Measurements from ENCODE around the gene SLC24A4. TPM values are rescaled to one million over a fixed set of nuclear protein-coding genes. Genes with fewer than 3 reads are reported as not detected.

SLC24A4 gene, protein sequence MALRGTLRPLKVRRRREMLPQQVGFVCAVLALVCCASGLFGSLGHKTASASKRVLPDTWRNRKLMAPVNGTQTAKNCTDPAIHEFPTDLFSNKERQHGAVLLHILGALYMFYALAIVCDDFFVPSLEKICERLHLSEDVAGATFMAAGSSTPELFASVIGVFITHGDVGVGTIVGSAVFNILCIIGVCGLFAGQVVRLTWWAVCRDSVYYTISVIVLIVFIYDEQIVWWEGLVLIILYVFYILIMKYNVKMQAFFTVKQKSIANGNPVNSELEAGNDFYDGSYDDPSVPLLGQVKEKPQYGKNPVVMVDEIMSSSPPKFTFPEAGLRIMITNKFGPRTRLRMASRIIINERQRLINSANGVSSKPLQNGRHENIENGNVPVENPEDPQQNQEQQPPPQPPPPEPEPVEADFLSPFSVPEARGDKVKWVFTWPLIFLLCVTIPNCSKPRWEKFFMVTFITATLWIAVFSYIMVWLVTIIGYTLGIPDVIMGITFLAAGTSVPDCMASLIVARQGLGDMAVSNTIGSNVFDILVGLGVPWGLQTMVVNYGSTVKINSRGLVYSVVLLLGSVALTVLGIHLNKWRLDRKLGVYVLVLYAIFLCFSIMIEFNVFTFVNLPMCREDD
- total RNA-seq (2012; rRNA removed) (under 0.01 TPM in 1 of 2 replicates, not detected in the other), polyA plus RNA-seq (2012; rRNA removed) (not detected in 2 replicates), Bru-seq, nascent RNA (percentile 2 among the genes with signal in this experiment), BruChase-seq, experiment 1, labeled RNA remaining after a 6-hour chase (percentile 1 among the genes with signal in this experiment), BruChase-seq, experiment 2, labeled RNA remaining after a 2-hour chase (percentile 2 among the genes with signal in this experiment)
- polyA plus RNA-seq (2012; cell fraction: cytosol; rRNA removed): 0.01 TPM in 1 of 2 replicates, not detected in the other
- not detected in 2 replicates for polyA plus RNA-seq (2012; cell fraction: nucleus; rRNA removed; ENCODE audit: low replicate concordance)
- long read RNA-seq: 0 reads

DNA sequence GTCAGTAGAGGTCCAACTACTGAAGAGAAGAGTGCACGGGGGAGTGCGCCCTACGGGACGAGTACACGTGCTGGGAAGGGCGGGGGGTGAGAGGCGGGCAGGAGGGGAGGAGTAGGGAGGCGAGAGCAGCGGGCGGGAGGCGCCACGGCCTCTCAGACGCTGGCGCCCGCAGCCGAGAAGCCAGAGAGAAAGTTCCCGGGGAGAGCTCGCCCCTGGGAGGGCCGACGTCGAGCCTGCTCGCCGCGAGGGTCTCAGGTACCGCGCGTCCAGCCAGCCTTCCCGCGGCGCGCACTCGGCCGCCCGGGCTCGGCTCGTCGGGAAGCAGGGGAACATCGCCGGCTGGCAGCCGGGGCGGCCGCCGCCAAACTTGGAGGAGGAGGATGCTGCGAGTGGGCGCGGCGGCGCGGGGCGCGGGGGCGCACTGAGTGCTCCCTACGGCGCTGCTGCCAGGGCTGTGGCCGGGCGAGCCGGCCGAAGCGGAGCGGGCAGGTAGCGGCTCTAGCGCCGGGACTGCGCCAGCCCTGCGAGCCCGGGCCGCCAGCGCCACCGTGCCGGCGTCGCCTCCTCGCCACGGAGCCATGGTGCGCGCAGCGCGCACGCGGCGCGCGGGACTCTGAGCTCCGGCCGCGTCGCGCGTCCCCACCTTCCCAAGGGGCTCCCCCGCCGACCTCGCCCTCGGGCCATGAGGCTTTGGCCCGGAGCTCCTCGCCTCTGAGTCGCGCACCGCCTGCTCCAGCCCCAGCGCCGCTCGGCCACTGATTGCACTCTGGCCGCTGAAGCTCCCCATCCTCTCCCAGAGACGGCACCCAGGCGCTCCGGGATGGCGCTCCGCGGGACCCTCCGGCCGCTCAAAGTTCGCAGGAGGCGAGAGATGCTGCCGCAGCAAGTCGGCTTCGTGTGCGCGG, at the start of gene SLC24A4:
TSS of gene SLC24A4 (plus strand) at position 155 of the 905 bp plus-strand sequence. CDS start at position 821, 666 bp downstream.
- no peaks in the 10 kb centered on the region for H3K4me1 ChIP-seq (ENCODE audit: control insufficient read depth, insufficient read depth, low read length)
- BruUV-seq (replicated peaks): no TSS peak
- H2BK15ac ChIP-seq (ENCODE audit: low read depth, low read length): no peak within 1 kb of the TSS
- no peak within 1 kb of the TSS for H3K27ac ChIP-seq (ENCODE audit: insufficient read depth, low read length)
- no peak within 1 kb of the TSS for H3K14ac ChIP-seq (replicated peaks; ENCODE audit: low read depth, low read length)
- no peaks in the 10 kb centered on the region for H3K9me3 ChIP-seq (ENCODE audit: control insufficient read depth, insufficient read depth, low read length)
- CTCF ChIA-PET: no interaction called here
- no peaks in the 10 kb centered on the region for H3K36me3 ChIP-seq (ENCODE audit: control insufficient read depth, insufficient read depth, low read length)
- H3K27me3 ChIP-seq (ENCODE audit: control insufficient read depth, insufficient read depth, low read length): peaks cover 80% of the 10 kb centered on the region
- H3K79me1 ChIP-seq (ENCODE audit: low read depth in 1 of 2, low read length in 2 of 2): no peaks in the 10 kb centered on the region
- H4K20me1 ChIP-seq (ENCODE audit: insufficient read depth, low read length): no peaks in the 10 kb centered on the region
- no peak within 1 kb of the TSS for H4K91ac ChIP-seq (ENCODE audit: insufficient read depth, low read depth, low read length)
- no peak within 1 kb of the TSS for H3K4me3 ChIP-seq (ENCODE audit: insufficient read depth, low read depth, low read length)
- H2AK9ac ChIP-seq (replicated peaks; ENCODE audit: low read depth, low read length, poor library complexity): peak within 1 kb of the TSS; percentile 39
- 1% methylated on average over 45 of the region's 117 CpGs; no CpG with 5 or more reads in 1 of the 2 experiments for WGBS, 2 experiments (ENCODE audit: extremely low coverage in 2 of 2, insufficient read length in 1 of 2)
- H2AFZ ChIP-seq (replicated peaks; ENCODE audit: low read length, poor library complexity): no peak within 1 kb of the TSS
- no peak within 1 kb of the TSS for H4K5ac ChIP-seq (ENCODE audit: low read depth, low read length)
- H3K4me2 ChIP-seq (ENCODE audit: low read depth, low read length): no peak within 1 kb of the TSS
- H2BK20ac ChIP-seq (ENCODE audit: low read depth, low read length): no peak within 1 kb of the TSS
- H3K9ac ChIP-seq (ENCODE audit: low read depth, low read length): no peak within 1 kb of the TSS
- no peak within 1 kb of the TSS for H3K18ac ChIP-seq (ENCODE audit: low read depth, low read length)
- no peak within 1 kb of the TSS for H3K56ac ChIP-seq (ENCODE audit: extremely low read depth, insufficient read depth, low read length)
- H3K23ac ChIP-seq (ENCODE audit: low read depth, low read length): no peak within 1 kb of the TSS
- ATAC-seq (ENCODE audit: low read depth): peak; percentile 17
- no peak for DNase-seq
- H4K8ac ChIP-seq (ENCODE audit: low read depth in 2 of 2, low read length in 2 of 2): no peak within 1 kb of the TSS
- intact Hi-C loops (cut with micrococcal nuclease) (no loop called here), dilution Hi-C loops (cut with HindIII; ENCODE audit: low sequenced_read_pairs, unreplicated experiment) (no loop called here), in situ Hi-C loops (cut with MboI; ENCODE audit: low sequenced_read_pairs) (no loop called here)
- no peaks in the 10 kb centered on the region for H3K9me1 ChIP-seq (ENCODE audit: insufficient read depth, low read length)
- no peak within 1 kb of the TSS for H3K4ac ChIP-seq (ENCODE audit: low read depth, low read length)
- no peak within 1 kb of the TSS for H2BK5ac ChIP-seq (ENCODE audit: low read depth, low read length, poor library complexity, severe bottlenecking)
- no peak within 1 kb of the TSS for H2BK120ac ChIP-seq (ENCODE audit: low read depth, low read length)
- POLR2A ChIA-PET (ENCODE audit: unreplicated experiment): no interaction called here
- H2AK5ac ChIP-seq (ENCODE audit: low read depth, low read length): no peak within 1 kb of the TSS
- TF ChIP-seq MAFK (IDR thresholded peaks at IDR 0.05; ENCODE audit: low read depth, low read length) (no peak), RCOR1 (IDR thresholded peaks at IDR 0.05; ENCODE audit: insufficient replicate concordance, low read length) (no peak), CHD1 (IDR thresholded peaks at IDR 0.05; ENCODE audit: low read depth, low read length) (no peak), SMC3 (IDR thresholded peaks at IDR 0.05; ENCODE audit: low read depth, low read length) (no peak), MAZ (IDR thresholded peaks at IDR 0.05; ENCODE audit: borderline replicate concordance, low read depth, low read length) (no peak), MXI1 (IDR thresholded peaks at IDR 0.05; ENCODE audit: borderline replicate concordance, low read depth, low read length) (no peak), RFX5 (IDR thresholded peaks at IDR 0.05; ENCODE audit: low read depth, low read length) (no peak), CEBPB (IDR thresholded peaks at IDR 0.05; ENCODE audit: low read depth, low read length) (no peak), RAD21 (IDR thresholded peaks at IDR 0.05; ENCODE audit: low read length) (no peak), POLR2A (IDR thresholded peaks at IDR 0.05; ENCODE audit: low read depth, low read length) (no peak)
- TF ChIP-seq, protein P1, sequence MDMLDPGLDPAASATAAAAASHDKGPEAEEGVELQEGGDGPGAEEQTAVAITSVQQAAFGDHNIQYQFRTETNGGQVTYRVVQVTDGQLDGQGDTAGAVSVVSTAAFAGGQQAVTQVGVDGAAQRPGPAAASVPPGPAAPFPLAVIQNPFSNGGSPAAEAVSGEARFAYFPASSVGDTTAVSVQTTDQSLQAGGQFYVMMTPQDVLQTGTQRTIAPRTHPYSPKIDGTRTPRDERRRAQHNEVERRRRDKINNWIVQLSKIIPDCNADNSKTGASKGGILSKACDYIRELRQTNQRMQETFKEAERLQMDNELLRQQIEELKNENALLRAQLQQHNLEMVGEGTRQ (IDR thresholded peaks at IDR 0.05; ENCODE audit: low read depth, low read length): no peak
- TF ChIP-seq, protein P2, sequence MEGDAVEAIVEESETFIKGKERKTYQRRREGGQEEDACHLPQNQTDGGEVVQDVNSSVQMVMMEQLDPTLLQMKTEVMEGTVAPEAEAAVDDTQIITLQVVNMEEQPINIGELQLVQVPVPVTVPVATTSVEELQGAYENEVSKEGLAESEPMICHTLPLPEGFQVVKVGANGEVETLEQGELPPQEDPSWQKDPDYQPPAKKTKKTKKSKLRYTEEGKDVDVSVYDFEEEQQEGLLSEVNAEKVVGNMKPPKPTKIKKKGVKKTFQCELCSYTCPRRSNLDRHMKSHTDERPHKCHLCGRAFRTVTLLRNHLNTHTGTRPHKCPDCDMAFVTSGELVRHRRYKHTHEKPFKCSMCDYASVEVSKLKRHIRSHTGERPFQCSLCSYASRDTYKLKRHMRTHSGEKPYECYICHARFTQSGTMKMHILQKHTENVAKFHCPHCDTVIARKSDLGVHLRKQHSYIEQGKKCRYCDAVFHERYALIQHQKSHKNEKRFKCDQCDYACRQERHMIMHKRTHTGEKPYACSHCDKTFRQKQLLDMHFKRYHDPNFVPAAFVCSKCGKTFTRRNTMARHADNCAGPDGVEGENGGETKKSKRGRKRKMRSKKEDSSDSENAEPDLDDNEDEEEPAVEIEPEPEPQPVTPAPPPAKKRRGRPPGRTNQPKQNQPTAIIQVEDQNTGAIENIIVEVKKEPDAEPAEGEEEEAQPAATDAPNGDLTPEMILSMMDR (conservative IDR thresholded peaks at IDR 0.05; ENCODE audit: low read depth, low read length): no peak

Data from IMR-90 (cell line).